ENCODE results near the gene ZFAND3.

GRCh38 chr6:37994223-37994622 lies 174.7 kb downstream of the ZFAND3 start:
- TF ChIP-seq EZH2 (IDR thresholded peaks at IDR 0.05; ENCODE audit: low read length, unreplicated experiment) = no peak
- TF ChIP-seq, protein P1, sequence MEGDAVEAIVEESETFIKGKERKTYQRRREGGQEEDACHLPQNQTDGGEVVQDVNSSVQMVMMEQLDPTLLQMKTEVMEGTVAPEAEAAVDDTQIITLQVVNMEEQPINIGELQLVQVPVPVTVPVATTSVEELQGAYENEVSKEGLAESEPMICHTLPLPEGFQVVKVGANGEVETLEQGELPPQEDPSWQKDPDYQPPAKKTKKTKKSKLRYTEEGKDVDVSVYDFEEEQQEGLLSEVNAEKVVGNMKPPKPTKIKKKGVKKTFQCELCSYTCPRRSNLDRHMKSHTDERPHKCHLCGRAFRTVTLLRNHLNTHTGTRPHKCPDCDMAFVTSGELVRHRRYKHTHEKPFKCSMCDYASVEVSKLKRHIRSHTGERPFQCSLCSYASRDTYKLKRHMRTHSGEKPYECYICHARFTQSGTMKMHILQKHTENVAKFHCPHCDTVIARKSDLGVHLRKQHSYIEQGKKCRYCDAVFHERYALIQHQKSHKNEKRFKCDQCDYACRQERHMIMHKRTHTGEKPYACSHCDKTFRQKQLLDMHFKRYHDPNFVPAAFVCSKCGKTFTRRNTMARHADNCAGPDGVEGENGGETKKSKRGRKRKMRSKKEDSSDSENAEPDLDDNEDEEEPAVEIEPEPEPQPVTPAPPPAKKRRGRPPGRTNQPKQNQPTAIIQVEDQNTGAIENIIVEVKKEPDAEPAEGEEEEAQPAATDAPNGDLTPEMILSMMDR (conservative IDR thresholded peaks at IDR 0.05; ENCODE audit: low read depth, low read length) = no peak

Measured in PC-3 (cell line).